T47D (cell line): ENCODE measurements around the gene ZNF10.
A peak's percentile ranks its signal among the peaks of the same experiment; 100 is the strongest.

ENCODE experiments used
- DNase-seq, 2 experiments: peaks; one replicate each; pipeline versions ENCODE4 v3.0.0 to v3.0.0-alpha.2; 2011 to 2012; ENCODE audit warnings: low read depth in 1 of 2, low spot score in 1 of 2
- JUND ChIP-seq: IDR thresholded peaks from 2 replicates; pipeline ENCODE4 v1.6.1; 2012; ENCODE audit warnings: low read depth
- in situ Hi-C: cut with HindIII; loops from 2 replicates; pipeline ENCODE4 v1.10.0; 2016; ENCODE audit warnings: low sequenced_read_pairs, low pct_unique_long_range_greater_than_20kb

ZNF10 gene

DNA sequence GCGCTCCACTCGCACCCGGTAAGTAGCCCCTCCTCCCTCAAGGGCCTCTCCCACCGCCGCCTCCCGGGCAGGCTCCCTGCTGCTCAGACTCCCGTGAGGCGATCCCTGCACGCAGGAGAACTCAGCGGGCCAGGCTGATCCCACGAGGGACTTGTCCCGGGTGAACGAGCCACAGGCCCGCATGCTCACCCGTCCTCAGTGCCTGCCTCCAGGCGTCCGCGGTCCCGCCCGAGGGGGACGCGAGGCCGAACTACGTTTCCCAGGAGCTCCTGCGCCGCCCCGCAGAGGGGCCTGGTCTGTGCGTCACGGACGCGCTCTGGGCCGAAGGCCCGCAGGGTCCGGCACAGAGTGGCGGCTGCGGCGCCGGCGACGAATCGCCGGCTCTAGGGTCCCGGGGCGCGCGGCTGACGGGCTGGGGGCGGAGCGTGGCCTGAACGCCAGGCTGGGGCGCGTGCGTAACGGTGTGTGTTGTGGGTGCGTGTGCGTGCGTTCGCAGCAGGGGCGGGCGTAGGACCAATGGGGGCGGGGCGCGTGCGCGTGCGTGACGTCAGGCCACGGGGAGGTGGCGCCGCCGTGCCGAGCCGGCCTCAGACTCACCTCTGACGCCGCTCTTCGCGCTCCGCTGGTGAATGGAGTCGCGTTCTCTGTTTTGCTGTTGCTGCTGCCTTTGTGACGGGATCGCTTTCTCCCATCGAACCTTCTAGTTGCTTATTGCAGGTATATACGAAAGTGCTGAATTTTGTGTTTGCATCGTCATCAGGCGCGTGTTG, at the start of gene ZNF10, which contains the start of gene ZNF891:
TSS of gene ZNF10 (plus strand) at position 590 of the 770 bp plus-strand sequence. CDS start 13,866 bp downstream, outside the sequence.
TSS of gene ZNF891 (minus strand) at position 237 of the 770 bp plus-strand sequence. CDS start 8,356 bp downstream, outside the sequence.
- in situ Hi-C loops = no loop called here
- TF ChIP-seq JUND = no peak
- DNase-seq = peak; percentile 56 to 98

DNA sequence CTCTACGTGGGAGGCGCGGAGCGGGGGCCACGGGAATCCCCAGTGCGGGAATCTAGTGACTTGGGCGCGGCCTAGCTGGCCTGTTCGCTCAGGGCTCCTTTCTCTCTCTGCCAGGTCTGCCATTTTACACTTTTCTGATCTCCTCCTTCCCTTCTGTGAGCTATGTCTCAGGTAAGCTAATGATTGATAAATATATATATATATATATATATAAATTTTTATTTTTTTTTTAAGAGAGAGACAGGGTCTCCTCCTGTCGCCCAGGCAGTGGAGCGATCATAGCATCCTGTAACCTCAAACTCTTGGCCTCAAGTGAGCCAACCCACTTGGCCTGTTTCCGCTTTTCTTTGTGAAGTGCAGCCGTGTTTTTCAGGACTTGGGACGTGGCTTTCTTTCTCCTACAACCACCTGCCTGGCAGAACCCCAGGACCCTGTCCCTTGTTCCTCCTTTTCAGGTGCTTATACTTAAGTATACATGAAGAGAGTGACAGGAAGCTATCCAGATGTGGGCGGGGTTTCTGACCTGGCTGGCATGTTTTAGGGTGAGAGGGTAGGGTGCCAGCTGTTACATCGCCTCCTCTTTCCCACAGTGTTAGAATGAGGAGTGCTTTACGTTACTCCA, 49.2 kb upstream of the ZNF10 start:
- TF ChIP-seq JUND = no peak
- peak in 1 of 2 experiments; percentile 38 for DNase-seq
- in situ Hi-C loops = no loop called here

DNA sequence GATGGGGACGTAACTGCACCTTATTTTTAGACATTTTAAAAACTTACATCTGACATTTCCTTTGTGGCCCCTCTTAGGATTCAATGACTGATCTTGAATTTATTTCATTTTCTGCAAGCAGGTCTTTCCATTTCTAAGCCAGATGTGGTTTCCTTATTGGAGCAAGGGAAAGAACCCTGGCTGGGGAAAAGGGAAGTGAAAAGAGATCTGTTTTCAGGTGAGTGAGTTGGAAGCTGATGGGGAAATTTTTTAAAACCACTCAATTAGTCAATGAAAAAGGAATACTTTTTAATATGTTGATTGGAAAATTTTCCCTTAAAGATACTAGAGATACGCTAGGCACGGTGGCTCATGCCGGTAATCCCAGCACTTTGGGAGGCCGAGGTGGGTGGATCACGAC, 47.1 kb upstream of the ZNF10 start:
- in situ Hi-C loops = no loop called here
- no peak for TF ChIP-seq JUND
- no peak for DNase-seq

DNA sequence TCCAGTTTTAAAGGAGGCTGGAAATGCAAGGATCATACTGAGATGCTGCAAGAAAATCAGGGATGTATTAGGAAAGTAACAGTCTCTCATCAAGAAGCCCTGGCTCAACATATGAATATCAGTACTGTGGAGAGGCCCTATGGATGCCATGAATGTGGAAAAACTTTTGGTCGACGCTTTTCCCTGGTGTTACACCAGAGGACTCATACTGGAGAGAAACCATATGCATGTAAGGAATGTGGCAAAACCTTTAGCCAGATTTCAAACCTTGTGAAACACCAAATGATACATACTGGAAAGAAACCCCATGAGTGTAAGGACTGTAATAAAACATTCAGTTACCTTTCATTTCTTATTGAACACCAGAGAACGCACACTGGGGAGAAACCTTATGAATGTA, 24.8 kb upstream of the ZNF10 start:
- in situ Hi-C loops = no loop called here
- DNase-seq = no peak
- no peak for TF ChIP-seq JUND

DNA sequence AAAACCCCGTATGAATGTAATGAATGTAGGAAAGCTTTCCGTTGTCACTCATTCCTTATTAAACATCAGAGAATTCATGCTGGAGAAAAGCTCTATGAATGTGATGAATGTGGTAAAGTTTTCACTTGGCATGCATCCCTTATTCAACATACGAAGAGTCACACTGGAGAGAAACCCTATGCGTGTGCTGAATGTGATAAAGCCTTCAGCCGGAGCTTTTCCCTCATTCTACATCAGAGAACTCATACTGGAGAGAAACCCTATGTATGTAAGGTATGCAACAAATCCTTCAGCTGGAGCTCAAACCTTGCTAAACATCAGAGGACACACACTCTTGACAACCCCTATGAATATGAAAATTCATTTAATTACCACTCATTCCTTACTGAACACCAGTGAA, 24.2 kb upstream of the ZNF10 start:
- peak in 1 of 2 experiments; percentile 53 for DNase-seq
- TF ChIP-seq JUND = no peak
- in situ Hi-C loops = no loop called here

DNA sequence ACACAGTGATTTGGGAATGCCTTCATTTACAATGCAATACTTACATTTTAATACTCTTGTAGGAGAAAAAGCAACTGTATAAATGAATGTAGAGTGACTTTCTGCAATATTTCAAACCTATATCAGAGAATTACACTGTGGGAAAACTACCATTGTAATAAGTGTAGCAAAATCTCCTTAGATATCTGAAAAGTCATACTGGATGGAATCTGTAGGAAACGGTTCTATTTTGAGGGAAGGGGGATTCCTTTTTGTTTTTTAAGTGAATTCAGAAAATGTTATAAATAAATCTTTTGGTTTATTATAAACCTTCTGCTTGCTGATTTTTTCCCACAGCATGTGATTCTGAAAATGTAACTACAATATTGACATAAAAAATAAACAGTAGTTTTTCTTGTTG, 23.3 kb upstream of the ZNF10 start:
- DNase-seq = no peak
- no peak for TF ChIP-seq JUND
- in situ Hi-C loops = no loop called here

DNA sequence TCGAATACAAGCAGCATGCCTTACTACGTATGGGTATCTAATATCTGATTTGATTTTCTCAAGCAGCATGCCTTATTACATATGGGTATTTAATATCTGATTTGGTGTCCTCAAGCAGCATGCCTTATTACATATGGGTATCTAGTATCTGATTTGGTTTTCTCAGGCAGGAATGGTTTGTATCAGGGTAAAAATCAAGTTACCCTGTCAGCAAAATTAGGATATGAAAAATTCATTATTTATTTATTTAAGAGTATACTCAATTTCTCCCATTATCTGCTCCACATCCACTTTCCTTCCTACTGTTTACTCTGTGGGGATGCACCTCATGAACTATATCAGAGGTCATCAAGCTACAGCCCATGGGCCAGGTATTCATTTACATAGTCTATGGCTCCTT, 22.3 kb upstream of the ZNF10 start:
- TF ChIP-seq JUND = no peak
- no peak for DNase-seq
- in situ Hi-C loops = no loop called here

DNA sequence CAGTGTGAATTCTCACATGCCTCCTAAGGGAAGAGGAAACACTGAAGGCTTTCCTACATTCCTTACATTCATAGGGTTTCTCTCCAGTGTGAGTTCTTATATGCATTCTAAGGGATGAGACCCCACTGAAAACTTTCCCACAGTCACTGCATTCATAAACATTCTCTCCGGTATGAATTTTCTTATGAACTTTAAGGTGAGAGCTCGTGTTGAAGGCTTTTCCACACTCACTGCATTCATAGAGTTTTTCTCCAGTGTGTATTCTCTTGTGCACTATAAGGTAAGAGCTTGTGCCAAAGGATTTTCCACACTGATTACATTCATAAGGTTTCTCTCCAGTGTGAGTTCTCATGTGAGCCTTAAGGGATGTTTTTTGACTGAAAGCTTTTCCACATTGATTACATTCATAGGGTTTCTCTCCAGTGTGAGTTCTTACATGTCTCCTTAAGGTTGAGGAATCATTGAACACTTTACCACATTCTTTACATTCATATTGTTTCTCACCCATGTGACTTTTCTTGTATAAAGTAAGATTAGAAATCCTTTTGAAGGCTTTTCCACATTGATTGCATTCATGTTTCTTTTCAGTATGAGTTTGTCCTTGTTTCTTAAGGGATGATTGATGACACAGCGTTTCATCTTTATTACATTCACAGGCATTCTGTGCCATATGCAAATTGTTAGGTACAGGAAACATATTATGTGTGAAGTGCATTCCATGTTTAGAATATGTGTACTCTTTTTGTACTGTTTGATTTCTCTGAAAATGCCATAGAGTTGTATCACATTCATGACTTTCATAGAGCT, 9.8 kb upstream of the ZNF10 start:
- peak in 1 of 2 experiments; percentile 28 for DNase-seq
- in situ Hi-C loops = no loop called here
- no peak for TF ChIP-seq JUND

DNA sequence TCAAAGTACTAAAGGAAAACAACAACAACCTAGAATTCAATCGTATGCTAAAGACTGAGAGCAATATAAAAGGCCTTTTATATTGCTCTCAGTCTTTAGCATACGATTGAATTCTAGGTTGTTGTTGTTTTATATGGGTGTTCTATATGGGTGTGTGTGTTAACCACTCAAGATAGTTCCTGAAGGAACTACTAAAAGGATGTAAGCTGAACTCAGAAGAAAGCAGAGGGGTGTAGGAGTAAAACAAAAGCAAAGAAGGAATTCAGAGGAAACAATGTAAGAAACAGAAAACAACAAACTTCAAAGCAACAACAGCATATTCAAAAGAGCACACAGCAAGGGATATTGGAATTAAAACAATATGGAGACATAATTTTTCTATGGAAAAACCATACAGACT, 5.8 kb upstream of the ZNF10 start:
- TF ChIP-seq JUND = no peak
- in situ Hi-C loops = no loop called here
- no peak for DNase-seq

DNA sequence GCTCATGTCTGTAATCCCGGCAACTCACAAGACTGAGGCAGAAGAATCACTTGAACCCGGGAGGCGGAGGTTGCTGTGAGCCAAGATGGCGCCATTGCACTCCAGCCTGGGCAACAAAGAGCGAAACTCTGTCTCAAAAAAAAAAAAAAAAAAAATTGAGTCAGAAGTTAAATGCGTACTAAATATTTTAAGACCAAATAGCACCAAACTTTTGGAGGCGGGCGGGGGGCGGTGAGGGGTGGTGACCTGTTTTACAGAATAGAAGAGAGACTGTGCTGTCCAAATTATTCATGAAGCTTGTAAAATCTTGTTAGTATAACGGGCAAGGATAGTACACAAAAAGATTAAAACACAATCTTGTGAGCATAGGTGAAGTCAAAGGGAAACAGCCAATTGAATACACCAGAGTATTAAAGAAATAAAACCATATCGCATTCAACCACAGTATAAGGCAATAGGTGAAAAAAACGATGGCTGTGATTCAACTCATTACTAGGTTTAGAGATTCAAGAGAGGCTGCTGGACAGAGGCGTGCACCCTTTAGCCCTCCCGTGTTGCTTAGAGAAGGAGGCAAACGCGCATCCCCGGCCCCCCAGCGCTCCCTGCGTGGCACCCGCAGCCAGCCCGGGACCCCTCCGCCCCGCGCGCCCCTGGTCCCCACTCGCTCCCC, 924 bp upstream of the ZNF10 start:
- in situ Hi-C loops = no loop called here
- no peak for TF ChIP-seq JUND
- DNase-seq = no peak

DNA sequence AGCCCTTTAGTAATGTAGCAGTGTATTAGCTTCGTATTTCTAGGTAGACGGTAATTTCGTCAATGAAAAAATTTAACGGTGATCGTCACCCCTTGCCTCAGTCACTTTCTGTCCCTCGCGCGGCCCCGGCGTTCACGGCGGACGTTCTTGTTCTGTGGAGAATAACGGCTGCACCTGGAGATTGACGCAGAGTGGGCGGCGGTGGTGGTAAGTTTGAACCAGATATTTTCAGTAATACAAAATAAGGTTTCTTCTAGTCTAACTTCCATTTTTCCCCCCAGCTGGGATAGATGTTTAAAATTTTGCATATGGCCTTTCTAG, 341 bp downstream of the ZNF10 start:
- no peak for TF ChIP-seq JUND
- in situ Hi-C loops = no loop called here
- DNase-seq = no peak

DNA sequence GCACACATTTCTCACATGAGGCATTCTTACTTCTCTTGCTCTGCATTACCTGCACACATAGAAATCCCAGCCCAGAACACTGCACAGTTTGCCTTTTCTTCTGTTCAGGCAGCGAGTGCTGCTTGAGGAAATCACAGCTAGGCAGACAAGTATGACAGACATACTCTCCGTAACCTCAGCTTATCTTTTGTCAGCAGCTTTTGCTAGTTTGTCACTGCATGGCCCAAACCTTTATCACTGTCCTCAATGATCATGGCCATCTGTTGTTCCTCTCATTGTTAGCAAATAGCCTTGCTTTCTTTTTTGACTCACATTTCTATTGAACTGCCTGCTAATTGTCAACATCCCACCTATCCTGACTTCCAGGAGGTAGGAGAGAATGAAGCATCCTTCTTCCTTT, 5.3 kb downstream of the ZNF10 start:
- no peak for DNase-seq
- in situ Hi-C loops = no loop called here
- TF ChIP-seq JUND = no peak
